ENCODE measurements around the gene TPPP3. TPM values are rescaled to one million over a fixed set of nuclear protein-coding genes. Genes with fewer than 3 reads are reported as not detected.

TPPP3 gene
- polyA plus RNA-seq, 3 donors = 63.1 to 123 (median 78.6) TPM

GRCh38 chr16:67388191-67388590 is 5.1 kb downstream of the TPPP3 start:
- Mint-ChIP-seq H3K27ac (no peak overlapping the region), H3K27me3 (ENCODE audit: low read depth in 3 of 3) (peaks cover 11 to 34% (median 24%) of the 10 kb centered on the region in 3 donors), H3K4me3 (no peak overlapping the region), H3K36me3 (peaks cover 16 to 26% of the 10 kb centered on the region in 2 donors), H3K9me3 (peaks cover 0 to 5% (median 0%) of the 10 kb centered on the region in 7 donors), H3K4me1 (peaks cover 44% of the 10 kb centered on the region)
- H3K27me3 ChIP-seq (ENCODE audit: control insufficient read depth in 2 of 2, insufficient read depth in 2 of 2, low read length in 2 of 2) = peaks cover 0 to 9% of the 10 kb centered on the region in 2 donors
- no peak overlapping the region for H3K27ac ChIP-seq (ENCODE audit: low read depth in 1 of 2, low read length in 2 of 2)
- H3K4me2 ChIP-seq (replicated peaks; ENCODE audit: extremely low read depth, low read length, poor library complexity, severe bottlenecking) = no peak overlapping the region
- no peaks in the 10 kb centered on the region for H3K79me2 ChIP-seq (ENCODE audit: insufficient read depth, low read length)
- H2AFZ ChIP-seq (ENCODE audit: insufficient read depth, low read depth, low read length, poor library complexity, severe bottlenecking) = no peak overlapping the region
- no peak overlapping the region for H3K9ac ChIP-seq (ENCODE audit: insufficient read depth, low read length, poor library complexity, severe bottlenecking)
- peaks cover 41 to 42% of the 10 kb centered on the region in 2 donors for H3K4me1 ChIP-seq (ENCODE audit: control insufficient read depth in 1 of 2, insufficient read depth in 2 of 2, low read length in 2 of 2)
- intact Hi-C loops (cut with micrococcal nuclease) = no loop called here
- 93% methylated on average over 3 of the region's 8 CpGs for WGBS (ENCODE audit: insufficient coverage)
- TF ChIP-seq CTCF (IDR thresholded peaks at IDR 0.05) = no peak
- no peaks in the 10 kb centered on the region for H3K36me3 ChIP-seq (replicated peaks in 1 of 2; ENCODE audit: control insufficient read depth in 1 of 2, insufficient read depth in 2 of 2, low read length in 2 of 2)
- peaks cover 46% of the 10 kb centered on the region for H4K20me1 ChIP-seq (ENCODE audit: insufficient read depth, low read length)
- H3K4me3 ChIP-seq (replicated peaks in 1 of 3; ENCODE audit: low read depth in 2 of 3, low read length in 3 of 3) = no peak overlapping the region
- H3K9me3 ChIP-seq (replicated peaks in 1 of 2; ENCODE audit: control insufficient read depth in 1 of 2, insufficient read depth in 1 of 2, low read length in 2 of 2) = no peaks in the 10 kb centered on the region
- no peak for DNase-seq

- no peak overlapping the region for H3K27ac Mint-ChIP-seq
These were observed 5.7 kb downstream of the TPPP3 start for GRCh38 chr16:67387479-67388079.

More at GRCh38 chr16:67387479-67388079, 5.7 kb downstream of the TPPP3 start:
- intact Hi-C loops (cut with micrococcal nuclease) = no loop called here
- Histone ChIP-seq H4K20me1 (ENCODE audit: insufficient read depth, low read length) (peaks cover 40% of the 10 kb centered on the region), H3K4me1 (ENCODE audit: control insufficient read depth in 1 of 2, insufficient read depth in 2 of 2, low read length in 2 of 2) (peaks cover 35 to 36% of the 10 kb centered on the region in 2 donors), H3K27me3 (ENCODE audit: control insufficient read depth in 2 of 2, insufficient read depth in 2 of 2, low read length in 2 of 2) (peaks cover 0 to 3% of the 10 kb centered on the region in 2 donors), H3K4me3 (replicated peaks in 1 of 3; ENCODE audit: low read depth in 2 of 3, low read length in 3 of 3) (no peak overlapping the region), H3K4me2 (replicated peaks; ENCODE audit: extremely low read depth, low read length, poor library complexity, severe bottlenecking) (no peak overlapping the region), H3K9ac (ENCODE audit: insufficient read depth, low read length, poor library complexity, severe bottlenecking) (no peak overlapping the region), H3K27ac (ENCODE audit: low read depth in 1 of 2, low read length in 2 of 2) (no peak overlapping the region), H3K9me3 (replicated peaks in 1 of 2; ENCODE audit: control insufficient read depth in 1 of 2, insufficient read depth in 1 of 2, low read length in 2 of 2) (no peaks in the 10 kb centered on the region), H3K79me2 (ENCODE audit: insufficient read depth, low read length) (no peaks in the 10 kb centered on the region), H3K36me3 (replicated peaks in 1 of 2; ENCODE audit: control insufficient read depth in 1 of 2, insufficient read depth in 2 of 2, low read length in 2 of 2) (no peaks in the 10 kb centered on the region), H2AFZ (ENCODE audit: insufficient read depth, low read depth, low read length, poor library complexity, severe bottlenecking) (no peak overlapping the region)
- H3K27me3 Mint-ChIP-seq (ENCODE audit: low read depth in 3 of 3) = peaks cover 11 to 27% (median 21%) of the 10 kb centered on the region in 3 donors
- H3K4me3 Mint-ChIP-seq = no peak overlapping the region
- peaks cover 38% of the 10 kb centered on the region for H3K4me1 Mint-ChIP-seq
- TF ChIP-seq CTCF (IDR thresholded peaks at IDR 0.05) = no peak
- WGBS (ENCODE audit: insufficient coverage) = 94% methylated on average over 2 of the region's 8 CpGs
- DNase-seq = no peak
- H3K36me3 Mint-ChIP-seq = peaks cover 15 to 24% of the 10 kb centered on the region in 2 donors
- peaks cover 0 to 4% (median 0%) of the 10 kb centered on the region in 7 donors for H3K9me3 Mint-ChIP-seq
